Esophagus squamous epithelium (tissue), 4 donors: ENCODE data around the gene PRSS57.

Experiments used
- POLR2A ChIP-seq, 4 donors: fragments of 450-650 bp; IDR thresholded peaks; one replicate each; pipeline ENCODE4 v1.6.1; 2017; ENCODE audit warnings: antibody characterized with exemption in 4 of 4, mild to moderate bottlenecking in 4 of 4, moderate library complexity in 3 of 4
- TF ChIP-seq, protein P1 (sequence below), 6 experiments: fragments of 450-650 bp in 4 of 6; fragments of 200-600 bp in 2 of 6; sonication (generic) in 2 of 6; IDR thresholded peaks; one replicate each; pipeline ENCODE4 v1.5.1; 2016 to 2019; ENCODE audit warnings: antibody characterized with exemption in 6 of 6, mild to moderate bottlenecking in 4 of 6, moderate library complexity in 4 of 6

DNA sequence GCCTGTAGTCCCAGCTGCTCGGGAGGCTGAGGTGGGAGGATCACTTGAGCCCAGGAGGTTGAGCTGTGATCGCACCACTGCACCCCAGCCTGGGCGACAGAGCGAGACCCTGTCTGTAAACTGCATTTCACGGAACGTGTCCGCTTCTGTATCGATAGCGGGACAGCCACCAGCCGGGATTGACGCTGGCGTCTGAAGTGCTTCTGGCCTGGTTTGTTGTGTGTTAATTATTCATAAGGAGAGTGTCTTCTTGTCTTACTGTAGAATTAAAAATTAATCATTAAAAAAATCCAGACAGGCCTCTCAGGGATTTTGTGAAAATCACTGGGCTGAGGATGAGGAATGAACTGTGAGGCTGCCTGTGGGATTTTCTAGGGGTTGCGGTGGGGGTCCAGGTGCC, 39.5 kb upstream of the PRSS57 start:
- TF ChIP-seq, protein P1, sequence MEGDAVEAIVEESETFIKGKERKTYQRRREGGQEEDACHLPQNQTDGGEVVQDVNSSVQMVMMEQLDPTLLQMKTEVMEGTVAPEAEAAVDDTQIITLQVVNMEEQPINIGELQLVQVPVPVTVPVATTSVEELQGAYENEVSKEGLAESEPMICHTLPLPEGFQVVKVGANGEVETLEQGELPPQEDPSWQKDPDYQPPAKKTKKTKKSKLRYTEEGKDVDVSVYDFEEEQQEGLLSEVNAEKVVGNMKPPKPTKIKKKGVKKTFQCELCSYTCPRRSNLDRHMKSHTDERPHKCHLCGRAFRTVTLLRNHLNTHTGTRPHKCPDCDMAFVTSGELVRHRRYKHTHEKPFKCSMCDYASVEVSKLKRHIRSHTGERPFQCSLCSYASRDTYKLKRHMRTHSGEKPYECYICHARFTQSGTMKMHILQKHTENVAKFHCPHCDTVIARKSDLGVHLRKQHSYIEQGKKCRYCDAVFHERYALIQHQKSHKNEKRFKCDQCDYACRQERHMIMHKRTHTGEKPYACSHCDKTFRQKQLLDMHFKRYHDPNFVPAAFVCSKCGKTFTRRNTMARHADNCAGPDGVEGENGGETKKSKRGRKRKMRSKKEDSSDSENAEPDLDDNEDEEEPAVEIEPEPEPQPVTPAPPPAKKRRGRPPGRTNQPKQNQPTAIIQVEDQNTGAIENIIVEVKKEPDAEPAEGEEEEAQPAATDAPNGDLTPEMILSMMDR (IDR thresholded peaks at IDR 0.05), result no peak
- TF ChIP-seq POLR2A (IDR thresholded peaks at IDR 0.05), result no peak
